Peyer's patch (tissue), 4 donors: ENCODE measurements around the gene DCC. TPM values are rescaled to one million over a fixed set of nuclear protein-coding genes. Genes with fewer than 3 reads are reported as not detected.

ENCODE experiments used
- DNase-seq, 3 donors: peaks; one replicate each; pipeline ENCODE4 v3.0.0-alpha.2; 2017 to 2019
- H3K27ac ChIP-seq, 4 donors: fragments of 200-600 bp; sonication (generic); one replicate each; pipeline ENCODE4 v1.5.1; 2016 to 2019
- H3K27me3 ChIP-seq, 2 donors: fragments of 200-600 bp; sonication (generic); one replicate each; pipeline ENCODE4 v1.5.1; 2019
- H3K36me3 ChIP-seq, 3 donors: fragments of 200-600 bp; sonication (generic); one replicate each; pipeline ENCODE4 v1.5.1; 2016 to 2019
- H3K4me1 ChIP-seq, 4 donors: fragments of 200-600 bp; sonication (generic); one replicate each; pipeline ENCODE4 v1.5.1; 2016 to 2019
- H3K4me3 ChIP-seq, 4 donors: fragments of 200-600 bp; sonication (generic); 1 replicate in 3 of 4; 2 replicates in 1 of 4; pipeline ENCODE4 v1.5.1; 2016 to 2019; ENCODE audit warnings: mild to moderate bottlenecking in 1 of 4
- H3K9me3 ChIP-seq, 4 donors: fragments of 200-600 bp; sonication (generic); one replicate each; pipeline ENCODE4 v1.5.1; 2016 to 2019; ENCODE audit warnings: mild to moderate bottlenecking in 1 of 4
- CTCF ChIP-seq, 6 experiments: fragments of 450-650 bp in 4 of 6; fragments of 200-600 bp in 2 of 6; sonication (generic) in 1 of 6; IDR thresholded peaks; one replicate each; pipeline ENCODE4 v1.5.1; 2017 to 2019; ENCODE audit warnings: antibody characterized with exemption in 6 of 6, mild to moderate bottlenecking in 3 of 6, moderate library complexity in 1 of 6
- POLR2A ChIP-seq, 2 donors: fragments of 450-650 bp; IDR thresholded peaks; one replicate each; pipeline ENCODE4 v1.5.1; 2017; ENCODE audit warnings: antibody characterized with exemption in 2 of 2, mild to moderate bottlenecking in 2 of 2, moderate library complexity in 2 of 2
- total RNA-seq, 4 donors: library from RNA; depleted of rRNA; stranded (reverse); fragments of >200 nt; gene quantifications; one replicate each; pipeline ENCODE4 v1.1.0, GENCODE V29; 2016

Gene DCC
- total RNA-seq, 4 donors from 2014 or later, result 0.13 TPM; not detected in 3

- Histone ChIP-seq H3K36me3 (no peaks in the 10 kb centered on the region), H3K27me3 (no peaks in the 10 kb centered on the region), H3K9me3 (no peaks in the 10 kb centered on the region), H3K4me3 (no peak overlapping the region), H3K4me1 (peaks cover 0 to 4% (median 0%) of the 10 kb centered on the region in 4 donors), H3K27ac (no peak overlapping the region)
- TF ChIP-seq CTCF (IDR thresholded peaks at IDR 0.05), result no peak
- no peak for TF ChIP-seq POLR2A (IDR thresholded peaks at IDR 0.05)
- DNase-seq, result no peak
These were observed 360.8 kb downstream of the DCC start for GRCh38 chr18:52700816-52701215.

- no peaks in the 10 kb centered on the region for H3K36me3 ChIP-seq
- DNase-seq, result no peak
- no peak for TF ChIP-seq POLR2A (IDR thresholded peaks at IDR 0.05)
- no peak for TF ChIP-seq CTCF (IDR thresholded peaks at IDR 0.05)
- no peaks in the 10 kb centered on the region for H3K27me3 ChIP-seq
- H3K9me3 ChIP-seq, result no peaks in the 10 kb centered on the region
- no peak overlapping the region for H3K4me3 ChIP-seq
- H3K4me1 ChIP-seq, result peaks cover 0 to 4% (median 0%) of the 10 kb centered on the region in 4 donors
- H3K27ac ChIP-seq, result no peak overlapping the region
These were observed 361.4 kb downstream of the DCC start for GRCh38 chr18:52701219-52701935.

- H3K36me3 ChIP-seq, result no peaks in the 10 kb centered on the region
- no peak for DNase-seq
- H3K4me1 ChIP-seq, result no peaks in the 10 kb centered on the region
- H3K27ac ChIP-seq, result no peak overlapping the region
- TF ChIP-seq POLR2A (IDR thresholded peaks at IDR 0.05) (no peak), CTCF (IDR thresholded peaks at IDR 0.05) (no peak)
- no peaks in the 10 kb centered on the region for H3K27me3 ChIP-seq
- H3K4me3 ChIP-seq, result no peak overlapping the region
- no peaks in the 10 kb centered on the region for H3K9me3 ChIP-seq
These were observed 375.4 kb downstream of the DCC start for GRCh38 chr18:52715421-52715820.

- no peak for TF ChIP-seq CTCF (IDR thresholded peaks at IDR 0.05)
- TF ChIP-seq POLR2A (IDR thresholded peaks at IDR 0.05), result no peak
- H3K36me3 ChIP-seq, result no peaks in the 10 kb centered on the region
- H3K27ac ChIP-seq, result no peak overlapping the region
- no peaks in the 10 kb centered on the region for H3K9me3 ChIP-seq
- no peaks in the 10 kb centered on the region for H3K4me1 ChIP-seq
- no peak for DNase-seq
- no peaks in the 10 kb centered on the region for H3K27me3 ChIP-seq
- no peak overlapping the region for H3K4me3 ChIP-seq
These were observed 376.0 kb downstream of the DCC start for GRCh38 chr18:52715991-52716390.

GRCh38 chr18:52716973-52717372, 377.0 kb downstream of the DCC start:
- Histone ChIP-seq H3K36me3 (no peaks in the 10 kb centered on the region), H3K27me3 (no peaks in the 10 kb centered on the region), H3K9me3 (no peaks in the 10 kb centered on the region), H3K4me1 (no peaks in the 10 kb centered on the region), H3K27ac (no peak overlapping the region), H3K4me3 (no peak overlapping the region)
- TF ChIP-seq CTCF (IDR thresholded peaks at IDR 0.05) (peak in 4 of 6 experiments; percentile 12 to 52 (median 49)), POLR2A (IDR thresholded peaks at IDR 0.05) (no peak)
- peak in 1 of 3 donors; percentile 53 for DNase-seq
